ENCODE measurements around the gene COX10.

DNA sequence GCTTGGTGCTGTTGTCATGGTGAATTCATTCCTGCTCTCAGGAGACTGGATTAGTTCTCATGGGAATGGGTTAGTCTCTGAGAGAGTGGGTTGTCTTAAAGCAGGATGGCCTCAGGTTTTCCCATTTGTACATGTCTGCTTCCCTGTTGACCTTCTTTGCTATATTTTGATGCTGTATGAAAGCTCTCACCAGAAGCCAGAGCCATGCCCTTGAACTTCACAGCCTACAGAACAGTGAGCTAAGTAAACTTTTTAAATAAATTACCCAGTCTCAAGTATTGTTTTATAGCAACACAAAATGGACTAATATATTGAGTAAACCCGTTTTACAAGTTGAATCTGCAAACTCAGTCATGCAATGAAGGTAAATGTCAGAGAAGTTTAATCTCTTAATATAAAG is 100.6 kb downstream of the COX10 start:
- TF ChIP-seq GATA2 (IDR thresholded peaks at IDR 0.05; ENCODE audit: low read depth, low read length) (no peak), GATA3 (IDR thresholded peaks at IDR 0.05; ENCODE audit: low read depth, low read length) (no peak)

Data from SH-SY5Y (cell line).